NCI-H82 (cell line): ENCODE measurements around the gene DNAJB4.
A peak's percentile ranks its signal among the peaks of the same experiment; 100 is the strongest.

Experiments used
- DNase-seq: peaks from one replicate; lab custom pipeline; 2025; lab: John Stamatoyannopoulos, UW

Gene DNAJB4

DNA sequence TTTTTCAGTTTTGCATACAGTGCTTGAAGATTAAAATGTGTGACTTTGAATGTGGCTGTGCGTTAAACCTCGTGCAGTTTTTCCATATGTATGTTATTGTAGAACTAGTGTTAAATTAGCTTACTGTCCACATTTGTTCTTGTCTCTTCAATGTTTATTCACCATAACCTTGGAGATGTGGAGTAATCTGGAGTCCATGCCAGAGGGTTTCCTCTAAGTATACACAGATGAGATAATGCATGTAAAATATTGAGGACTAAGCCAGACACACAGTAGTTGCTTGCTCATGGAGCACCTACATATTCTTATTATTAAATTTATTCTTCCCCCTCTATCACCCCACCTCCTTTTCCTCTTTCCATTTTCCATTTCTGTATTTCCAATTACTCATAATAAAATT is 33.3 kb downstream of the DNAJB4 start:
- DNase-seq = no peak

GRCh38 chr1:78038491-78038939 is 33.8 kb downstream of the DNAJB4 start:
- DNase-seq = no peak

DNA sequence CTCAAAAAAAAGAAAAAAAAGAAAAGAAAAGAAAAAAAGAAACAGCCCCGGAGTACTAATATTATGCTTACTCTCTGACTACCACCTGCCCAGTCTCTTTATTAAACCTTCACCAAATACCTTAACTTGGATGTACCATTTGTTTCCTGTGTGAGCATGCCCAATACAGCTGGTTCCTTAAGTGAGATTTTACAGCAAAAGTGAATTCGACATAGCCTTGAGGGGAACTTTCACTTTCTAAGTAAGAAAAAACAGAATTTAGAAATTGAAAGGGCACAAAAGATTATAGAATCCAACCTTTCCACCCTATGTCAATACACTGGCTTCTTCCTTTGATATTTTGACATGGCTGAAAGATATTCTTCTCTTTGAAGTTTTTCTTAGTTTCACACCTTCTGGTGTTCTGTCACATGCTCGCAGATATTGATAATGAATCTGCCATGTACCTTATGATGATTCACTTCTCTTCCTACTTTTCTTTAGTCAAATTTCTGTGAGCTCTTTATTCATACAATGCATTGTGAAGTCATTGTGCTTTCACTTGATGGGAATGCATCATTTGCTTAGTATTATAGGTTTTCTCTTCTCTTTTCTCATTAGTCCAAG is 35.8 kb downstream of the DNAJB4 start:
- no peak for DNase-seq

DNA sequence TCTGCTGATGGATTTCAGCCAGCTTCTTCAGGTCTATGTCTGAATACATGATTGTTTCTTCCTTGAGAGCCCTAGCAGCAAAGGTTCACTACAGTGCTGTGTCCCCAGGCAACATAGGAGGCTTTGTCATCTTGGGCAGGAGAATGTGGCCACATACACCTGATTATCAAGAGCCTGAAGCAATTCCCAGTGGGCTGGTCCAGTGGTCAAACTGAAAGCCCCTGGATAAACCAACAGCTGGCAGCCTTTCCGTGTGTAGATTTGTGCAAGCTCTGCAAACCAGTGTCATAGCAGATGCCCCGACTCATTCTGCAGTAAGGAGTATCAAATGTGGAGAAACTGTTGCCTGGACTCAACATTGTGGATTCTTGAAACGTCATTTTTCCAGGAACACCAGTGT is 38.7 kb downstream of the DNAJB4 start:
- no peak for DNase-seq

DNA sequence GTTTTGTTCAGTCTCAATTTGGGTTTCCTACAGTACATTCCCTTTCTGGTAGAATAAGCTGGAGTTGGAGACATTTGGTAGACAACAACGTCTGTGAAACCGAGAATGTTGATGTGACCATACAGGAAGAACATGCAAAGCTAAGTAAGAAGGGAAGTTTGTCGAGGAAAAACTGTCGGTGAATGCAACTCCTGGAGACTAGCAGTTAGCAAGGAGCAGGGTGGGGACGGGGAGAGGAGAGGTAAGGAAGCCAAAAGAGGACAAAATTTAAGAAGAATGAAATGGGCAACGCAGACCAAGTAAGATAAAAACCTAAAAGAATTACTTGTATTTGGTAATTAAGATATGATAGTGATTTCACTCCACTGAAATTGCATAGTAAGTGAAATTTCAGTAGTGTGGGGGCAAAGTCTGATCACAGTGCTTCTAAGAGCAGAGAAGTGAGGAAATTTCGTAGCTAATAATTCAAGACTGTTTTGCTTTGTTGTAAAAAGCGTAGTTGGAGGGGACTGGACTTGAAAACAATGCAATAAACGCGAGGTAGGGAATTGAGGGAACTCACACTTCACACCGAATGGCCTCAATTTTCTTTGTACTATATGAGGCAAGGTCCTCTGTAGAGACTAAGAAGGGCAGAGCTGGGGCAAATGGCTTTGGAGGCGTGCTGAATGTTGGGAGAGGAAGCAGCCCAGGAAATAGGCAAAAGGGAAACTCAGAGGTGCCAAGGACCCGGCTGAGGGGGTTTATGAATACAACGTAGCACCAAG is 40.2 kb downstream of the DNAJB4 start:
- no peak for DNase-seq

DNA sequence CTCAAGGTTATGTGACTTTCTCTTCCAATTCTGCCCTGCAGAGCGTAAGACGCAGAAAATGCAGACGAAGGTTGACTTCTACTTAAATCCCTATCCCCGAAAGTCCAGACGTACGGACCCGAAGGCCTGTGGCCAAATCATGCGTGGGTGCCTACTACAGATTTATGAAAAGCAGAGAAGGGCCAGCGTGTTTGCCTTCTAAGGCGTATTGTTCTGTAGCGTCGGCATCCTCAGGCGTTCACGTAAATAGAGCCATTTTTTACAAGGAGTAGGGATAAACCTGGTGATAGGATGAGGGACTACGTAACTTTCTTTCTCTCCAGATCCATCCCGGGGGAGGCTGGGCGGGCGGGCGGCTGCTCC is 40.8 kb downstream of the DNAJB4 start:
- no peak for DNase-seq

DNA sequence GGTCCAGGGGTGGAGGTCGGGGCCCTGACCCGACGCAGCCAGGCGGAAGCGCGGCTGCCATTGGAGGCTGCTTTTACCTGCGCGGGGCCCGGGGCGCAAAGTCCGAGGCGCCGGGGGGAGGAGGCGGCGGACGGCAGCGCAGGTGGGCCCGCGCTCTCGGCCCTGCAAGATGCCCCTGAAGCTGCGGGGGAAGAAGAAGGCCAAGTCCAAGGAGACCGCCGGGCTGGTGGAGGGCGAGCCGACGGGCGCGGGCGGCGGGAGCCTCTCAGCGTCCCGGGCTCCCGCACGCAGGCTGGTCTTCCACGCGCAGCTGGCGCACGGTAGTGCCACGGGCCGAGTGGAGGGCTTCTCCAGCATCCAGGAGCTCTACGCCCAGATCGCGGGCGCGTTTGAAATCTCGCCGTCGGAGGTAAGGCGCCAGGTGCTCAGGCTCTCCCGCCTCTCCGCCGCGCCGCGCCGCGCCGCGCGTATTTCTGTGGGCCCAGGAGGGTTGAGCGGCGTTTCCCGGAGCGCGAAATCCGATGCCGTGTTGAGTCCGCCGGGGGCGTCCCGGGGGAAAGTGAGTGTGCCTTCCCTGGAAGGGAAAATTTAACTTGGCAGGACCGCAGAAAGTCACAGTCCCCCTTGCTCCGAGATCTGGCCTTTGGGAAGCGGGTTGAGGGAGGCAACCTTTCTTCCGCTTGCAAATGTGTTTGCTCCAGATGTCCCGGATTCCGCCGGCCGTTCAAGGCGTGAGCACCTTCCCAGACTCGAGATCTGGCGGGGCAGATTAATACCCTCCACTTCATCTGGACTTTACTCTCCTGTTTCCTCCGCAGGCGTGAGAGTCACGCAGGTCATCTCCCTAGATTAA is 41.4 kb downstream of the DNAJB4 start, which contains the start of gene GIPC2:
TSS of gene GIPC2 (plus strand) at position 41 of the 853 bp plus-strand sequence. CDS start at position 170, 129 bp downstream.
- DNase-seq = no peak

- peak; percentile 41 for DNase-seq
These were observed 42.4 kb downstream of the DNAJB4 start for GRCh38 chr1:78047106-78047505.

- DNase-seq = peak; percentile 41
These were observed 42.9 kb downstream of the DNAJB4 start for GRCh38 chr1:78047631-78048030.

DNA sequence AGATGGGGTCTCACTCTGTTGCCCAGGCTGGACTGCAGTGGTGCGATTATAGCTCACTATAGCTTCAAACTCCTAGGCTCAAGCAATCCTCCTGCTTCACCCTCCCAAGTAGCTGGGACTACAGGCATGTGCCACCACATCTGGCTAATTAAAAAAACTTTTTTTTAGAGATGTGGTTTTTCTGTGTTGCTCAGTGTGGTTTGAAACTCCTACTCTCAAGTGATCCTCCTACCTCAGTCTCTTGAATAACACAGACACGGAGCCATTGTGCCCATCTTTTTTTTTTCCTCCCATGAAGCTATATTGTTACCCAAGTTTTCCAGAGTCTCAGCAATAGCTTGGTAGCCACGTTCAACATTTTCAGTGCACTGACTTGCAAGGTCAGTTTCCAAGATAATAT is 43.7 kb downstream of the DNAJB4 start:
- DNase-seq = no peak

GRCh38 chr1:78049396-78049795 is 44.7 kb downstream of the DNAJB4 start:
- no peak for DNase-seq

DNA sequence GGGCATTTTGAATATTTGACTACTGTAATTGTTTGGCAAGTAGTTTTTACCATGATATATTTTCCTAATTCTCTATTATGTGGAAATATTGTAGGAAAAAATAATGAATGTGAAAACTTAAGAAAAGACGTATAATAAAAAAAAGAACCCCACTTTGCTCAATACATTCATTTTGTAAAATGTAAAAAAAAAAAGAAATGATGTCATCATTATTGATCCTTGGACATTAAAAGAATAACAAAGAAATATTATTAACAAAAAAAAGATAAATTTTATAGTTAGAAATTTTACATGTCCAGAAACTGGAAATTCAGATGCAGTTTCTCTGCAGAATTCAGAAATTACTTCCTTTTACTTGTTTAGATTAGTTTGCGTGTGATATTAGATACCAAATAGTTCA is 46.3 kb downstream of the DNAJB4 start:
- DNase-seq = no peak

GRCh38 chr1:78052685-78053405 is 48.1 kb downstream of the DNAJB4 start:
- DNase-seq = no peak

DNA sequence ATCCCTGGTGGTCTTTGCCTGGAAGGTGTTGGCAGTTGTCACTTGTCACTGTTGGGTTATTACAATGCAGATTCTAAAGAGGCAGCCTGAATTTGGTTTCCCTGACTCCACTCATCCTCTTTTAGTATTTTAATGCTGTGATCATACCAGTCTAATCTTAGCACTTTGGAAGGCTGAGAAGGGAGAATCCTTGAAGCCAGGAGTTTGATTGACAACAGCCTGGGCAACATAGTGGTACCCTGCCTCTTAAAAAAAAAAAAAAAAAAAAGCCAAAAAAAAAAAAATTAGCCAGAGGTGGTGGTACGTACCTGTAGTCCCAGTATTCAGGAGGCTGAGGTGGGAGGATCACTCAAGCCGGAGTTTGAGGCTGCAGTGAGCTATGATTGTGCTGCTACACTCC is 48.8 kb downstream of the DNAJB4 start:
- DNase-seq = no peak

DNA sequence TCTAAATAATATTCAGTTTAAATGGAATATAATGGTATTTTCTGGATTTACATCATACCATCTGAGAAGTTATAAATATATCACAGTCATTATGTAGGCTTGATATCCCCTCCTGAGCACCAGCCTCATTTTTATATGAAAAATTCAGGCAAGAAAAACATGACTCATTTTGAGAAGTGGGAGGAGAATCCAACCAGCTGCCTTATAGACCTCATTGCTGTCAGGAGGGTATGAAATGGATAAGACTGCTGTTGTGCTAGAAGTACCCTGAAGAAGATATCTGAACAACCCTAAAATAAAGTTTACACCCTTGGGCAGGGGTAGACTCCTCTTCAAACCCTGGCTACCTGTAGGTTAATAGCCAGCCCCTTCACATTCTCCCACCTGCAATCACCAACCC is 49.8 kb downstream of the DNAJB4 start:
- DNase-seq = no peak

- no peak for DNase-seq
These were observed 50.2 kb downstream of the DNAJB4 start for GRCh38 chr1:78054972-78055371.

DNA sequence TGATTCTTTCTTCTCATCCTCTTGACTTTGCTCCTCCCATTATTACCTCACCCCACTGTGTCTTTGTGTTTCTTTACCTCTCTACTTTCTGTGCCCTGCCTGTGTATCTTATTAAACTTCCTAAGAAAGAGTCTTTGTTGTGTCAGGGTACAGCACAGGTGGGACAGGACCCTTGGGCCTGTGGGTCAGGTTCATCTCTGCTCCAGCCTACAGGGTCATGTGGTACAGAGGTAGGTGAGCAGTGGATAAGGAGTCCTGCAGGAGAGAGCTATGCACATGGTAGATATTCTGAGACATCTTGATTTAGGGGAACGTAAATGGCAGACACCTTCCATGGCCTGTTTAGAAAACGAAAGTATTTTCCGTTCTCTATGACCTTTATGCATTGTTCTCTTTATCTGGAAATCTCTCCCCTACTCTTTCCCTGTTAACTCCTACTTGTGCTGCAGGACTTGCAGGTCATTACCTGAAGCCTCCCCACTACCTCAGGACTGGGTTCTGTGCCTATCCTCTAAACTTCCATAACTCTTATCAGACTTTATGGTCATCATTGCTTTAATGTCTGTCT is 50.9 kb downstream of the DNAJB4 start:
- no peak for DNase-seq

GRCh38 chr1:78058670-78059069 is 53.9 kb downstream of the DNAJB4 start:
- no peak for DNase-seq

GRCh38 chr1:78060857-78061563 is 56.3 kb downstream of the DNAJB4 start:
- DNase-seq = no peak

DNA sequence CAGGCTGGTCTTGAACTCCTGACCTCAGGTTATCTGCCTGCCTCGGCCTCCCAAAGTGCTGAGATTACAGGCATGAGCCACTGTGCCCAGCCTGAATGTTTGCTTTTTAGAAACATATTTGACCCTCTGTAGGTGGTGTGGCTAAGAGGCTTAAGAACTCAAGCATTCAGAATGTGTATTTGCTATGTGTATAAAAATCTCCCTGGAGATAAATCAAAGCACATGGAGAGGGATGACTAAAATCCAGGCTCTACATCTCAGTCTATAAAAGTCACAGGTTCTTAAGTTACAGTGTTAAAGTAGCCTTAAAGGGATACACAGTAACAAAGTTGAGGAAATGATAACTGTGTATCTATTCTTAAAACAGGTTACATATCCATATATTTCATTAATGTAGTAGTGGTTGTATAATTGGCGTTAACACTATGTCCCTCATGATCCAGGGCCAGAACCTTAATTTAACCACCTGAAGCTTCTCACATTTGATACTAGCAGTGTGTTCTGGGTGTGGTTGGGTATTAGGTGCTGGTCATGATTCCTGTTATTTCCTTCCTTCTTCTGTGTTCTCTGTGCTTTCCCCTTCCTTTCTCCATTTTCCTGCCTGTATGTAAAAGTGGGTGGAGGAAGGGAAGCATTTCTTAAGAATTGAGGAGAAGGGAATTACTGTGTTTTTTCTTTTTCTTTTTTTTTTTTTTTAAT is 57.2 kb downstream of the DNAJB4 start:
- DNase-seq = peak; percentile 13
